Upper lobe of left lung (tissue), 6 donors: ENCODE data around the gene N4BP2. TPM values are rescaled to one million over a fixed set of nuclear protein-coding genes. Genes with fewer than 3 reads are reported as not detected.
"Not testable (repeated sequence)": the region's sequence is repeated elsewhere in the genome, so short reads cannot be mapped to it uniquely, and the experiment has no call there.

ENCODE experiments used
- ATAC-seq, 2 donors: fragments of 200-7000 bp; cut with Tn5 transposase; one replicate each; pipeline ENCODE4 v1.9.1; 2022; ENCODE audit warnings: mild to moderate bottlenecking in 2 of 2, moderate library complexity in 2 of 2; ENCODE audit not compliant: low FRiP score in 2 of 2
- DNase-seq, 2 donors: peaks; one replicate each; pipeline ENCODE4 v3.0.0-alpha.2; 2019 to 2020
- H3K27ac ChIP-seq, 4 donors: fragments of 200-600 bp; sonication (generic); one replicate each; pipeline ENCODE4 v1.5.1; 2016 to 2019
- H3K27me3 ChIP-seq, 4 donors: fragments of 200-600 bp; sonication (generic); one replicate each; pipeline ENCODE4 v1.5.1; 2017 to 2019
- H3K36me3 ChIP-seq, 4 donors: fragments of 200-600 bp; sonication (generic); one replicate each; pipeline ENCODE4 v1.5.1; 2016 to 2019
- H3K4me1 ChIP-seq, 4 donors: fragments of 200-600 bp; sonication (generic); one replicate each; pipeline ENCODE4 v1.5.1; 2018 to 2019
- H3K4me3 ChIP-seq, 4 donors: fragments of 200-600 bp; sonication (generic); one replicate each; pipeline ENCODE4 v1.5.1; 2017 to 2019; ENCODE audit warnings: mild to moderate bottlenecking in 2 of 4, moderate library complexity in 1 of 4
- H3K9me3 ChIP-seq, 4 donors: fragments of 200-600 bp; sonication (generic); one replicate each; pipeline ENCODE4 v1.5.1; 2018 to 2019
- CTCF ChIP-seq, 6 experiments: fragments of 450-650 bp in 4 of 6; fragments of 200-600 bp in 2 of 6; sonication (generic) in 2 of 6; IDR thresholded peaks; one replicate each; pipeline ENCODE4 v1.5.1; 2016 to 2019; ENCODE audit warnings: antibody characterized with exemption in 6 of 6
- EP300 ChIP-seq, 4 donors: sonication (generic); formaldehyde crosslinking; IDR thresholded peaks; one replicate each; pipeline ENCODE4 v1.5.1; 2017; ENCODE audit warnings: antibody characterized with exemption in 4 of 4, control low read depth in 2 of 4
- POLR2A ChIP-seq, 4 donors: fragments of 450-650 bp; IDR thresholded peaks; one replicate each; pipeline ENCODE4 v1.5.1; 2016 to 2017; ENCODE audit warnings: antibody characterized with exemption in 4 of 4, mild to moderate bottlenecking in 2 of 4
- POLR2AphosphoS5 ChIP-seq, 2 donors: sonication (generic); formaldehyde crosslinking; IDR thresholded peaks; one replicate each; pipeline ENCODE4 v1.5.1; 2017; ENCODE audit warnings: antibody characterized with exemption in 2 of 2
- WGBS, 2 donors: methylation state at CpG; one replicate each; pipeline ENCODE4 v1.1.5; 2017 to 2018; 5-methylcytosine and 5-hydroxymethylcytosine counted together
- total RNA-seq, 6 donors: library from RNA; depleted of rRNA in 4 of 6; stranded (reverse); fragments of >200 nt in 4 of 6; gene quantifications; one replicate each; pipeline versions ENCODE4 v1.1.0 to v1.2.1, GENCODE V29; 2016 to 2021
- donor health status: DM: no; HTN: no; CAD: no; lungs with moderate emphysema.
- donor health status: DM: no; HTN: yes; CAD: no; lungs with severe emphysema.

Gene N4BP2
- 10 to 100 TPM in 2 of 6 donors, 1 to 10 TPM in 4; 7.1 to 29.3 (median 9.1) TPM for total RNA-seq

DNA sequence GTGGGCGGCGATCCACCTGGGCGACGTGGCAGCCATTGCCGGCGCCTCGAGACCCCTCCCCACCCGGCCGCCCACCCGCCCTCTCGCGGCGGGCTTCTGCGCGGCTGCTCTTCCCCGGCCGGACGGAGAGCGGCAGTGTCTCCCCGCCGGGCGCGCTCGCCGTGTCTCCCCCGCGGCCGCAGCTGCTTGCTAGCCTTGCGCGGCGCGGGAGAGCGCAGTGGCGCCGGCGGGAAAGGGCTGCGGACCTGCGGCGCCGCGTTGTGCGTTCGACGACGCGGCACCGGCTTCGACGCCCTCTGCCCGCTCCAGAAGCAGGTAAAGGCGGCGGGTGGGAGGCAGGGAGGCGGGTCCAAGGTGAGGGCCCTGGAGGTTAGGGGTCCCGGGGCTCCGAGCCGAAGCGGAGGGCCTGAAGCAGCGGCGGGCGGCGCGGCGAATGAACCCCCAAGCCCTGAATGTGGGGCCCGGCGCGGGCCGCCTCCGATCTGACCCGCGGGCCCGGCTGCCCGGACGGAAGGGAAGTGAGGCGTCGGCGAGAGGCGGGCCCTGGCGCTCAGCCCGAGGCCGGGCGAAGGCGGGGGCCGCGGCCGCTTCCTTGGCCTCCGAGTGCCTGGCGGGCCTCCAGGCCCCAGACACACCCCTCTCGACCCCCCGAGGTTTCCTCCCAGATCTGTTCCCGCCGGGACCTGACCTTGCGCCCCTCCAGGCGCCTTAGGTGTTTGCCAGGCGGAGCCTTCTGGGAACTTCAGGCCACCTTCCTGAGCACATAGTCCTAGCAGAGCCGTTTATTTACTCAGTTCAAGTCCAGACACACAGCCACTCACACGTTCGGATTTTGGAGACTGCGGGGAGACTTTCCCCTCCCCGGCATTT is at the start of gene N4BP2:
N4BP2 (plus strand) TSS at position 135 of the 870 bp plus-strand sequence. CDS start 40,491 bp downstream, outside the sequence.
- no peaks in the 10 kb centered on the region for H3K27me3 ChIP-seq
- H3K27ac ChIP-seq: peak within 1 kb of the TSS; percentile 99 to 100 (median 100)
- H3K4me3 ChIP-seq: peak within 1 kb of the TSS; percentile 67 to 90 (median 84)
- H3K9me3 ChIP-seq: no peaks in the 10 kb centered on the region
- TF ChIP-seq POLR2A (IDR thresholded peaks at IDR 0.05) (peak; percentile 29 to 99 (median 92)), CTCF (IDR thresholded peaks at IDR 0.05) (peak; percentile 79 to 94 (median 85)), EP300 (IDR thresholded peaks at IDR 0.05) (peak in 2 of 4 donors; percentile 35 to 46), POLR2AphosphoS5 (IDR thresholded peaks at IDR 0.05) (peak; percentile 65 to 81)
- H3K4me1 ChIP-seq: peaks cover 18 to 33% (median 22%) of the 10 kb centered on the region in 4 donors
- 0% methylated on average over 5 to 11 of the region's 99 CpGs for WGBS, 2 donors
- peak; percentile 89 to 91 for ATAC-seq
- H3K36me3 ChIP-seq: no peaks in the 10 kb centered on the region
- DNase-seq: peak; percentile 91 to 98

- no peak for DNase-seq
- no peak for TF ChIP-seq CTCF (IDR thresholded peaks at IDR 0.05)
- no peak for TF ChIP-seq POLR2AphosphoS5 (IDR thresholded peaks at IDR 0.05)
- no peak for TF ChIP-seq POLR2A (IDR thresholded peaks at IDR 0.05)
- no peak for TF ChIP-seq EP300 (IDR thresholded peaks at IDR 0.05)
- no peaks in the 10 kb centered on the region for H3K27me3 ChIP-seq
- no peaks in the 10 kb centered on the region for H3K4me1 ChIP-seq
- no peaks in the 10 kb centered on the region for H3K9me3 ChIP-seq
- no peak overlapping the region for H3K27ac ChIP-seq
- H3K36me3 ChIP-seq: no peaks in the 10 kb centered on the region
- 83 to 91% methylated on average over 2 of the region's 2 CpGs for WGBS, 2 donors
- no peak for ATAC-seq
- H3K4me3 ChIP-seq: no peak overlapping the region
Observed at GRCh38 chr4:40016007-40016406, 40.6 kb upstream of the N4BP2 start.

GRCh38 chr4:40020221-40020620 is 36.4 kb upstream of the N4BP2 start:
- no peak overlapping the region for H3K4me3 ChIP-seq

DNA sequence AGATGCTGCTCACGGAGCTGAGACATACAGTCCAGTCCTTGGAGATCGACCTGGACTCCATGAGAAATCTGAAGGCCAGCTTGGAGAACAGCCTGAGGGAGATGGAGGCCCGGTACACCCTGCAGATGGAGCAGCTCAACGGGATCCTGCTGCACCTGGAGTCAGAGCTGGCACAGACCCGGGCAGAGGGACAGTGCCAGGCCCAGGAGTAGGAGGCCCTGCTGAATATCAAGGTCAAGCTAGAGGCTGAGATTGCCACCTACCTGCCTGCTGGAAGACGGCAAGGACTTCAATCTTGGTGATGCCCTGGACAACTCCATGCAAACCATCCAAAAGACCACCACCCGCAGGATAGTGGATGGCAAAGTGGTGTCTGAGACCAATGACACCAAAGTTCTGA is 35.5 kb upstream of the N4BP2 start:
- not testable (repeated sequence) for H3K36me3 ChIP-seq, H3K27ac ChIP-seq, DNase-seq, H3K4me1 ChIP-seq, H3K9me3 ChIP-seq, H3K4me3 ChIP-seq, ATAC-seq, H3K27me3 ChIP-seq
- 89% methylated on average over 3 to 6 of the region's 7 CpGs for WGBS, 2 donors

More at GRCh38 chr4:40020221-40020620, 36.4 kb upstream of the N4BP2 start:
- ATAC-seq: no peak
- no peaks in the 10 kb centered on the region for H3K36me3 ChIP-seq
- no peak overlapping the region for H3K27ac ChIP-seq
- TF ChIP-seq POLR2A (IDR thresholded peaks at IDR 0.05) (no peak), POLR2AphosphoS5 (IDR thresholded peaks at IDR 0.05) (no peak), EP300 (IDR thresholded peaks at IDR 0.05) (no peak), CTCF (IDR thresholded peaks at IDR 0.05) (no peak)
- DNase-seq: peak in 1 of 2 donors; percentile 64
- H3K9me3 ChIP-seq: no peaks in the 10 kb centered on the region
- H3K27me3 ChIP-seq: no peaks in the 10 kb centered on the region
- WGBS, 2 donors: 93% methylated on average over 6 to 15 of the region's 15 CpGs
- H3K4me1 ChIP-seq: no peaks in the 10 kb centered on the region

DNA sequence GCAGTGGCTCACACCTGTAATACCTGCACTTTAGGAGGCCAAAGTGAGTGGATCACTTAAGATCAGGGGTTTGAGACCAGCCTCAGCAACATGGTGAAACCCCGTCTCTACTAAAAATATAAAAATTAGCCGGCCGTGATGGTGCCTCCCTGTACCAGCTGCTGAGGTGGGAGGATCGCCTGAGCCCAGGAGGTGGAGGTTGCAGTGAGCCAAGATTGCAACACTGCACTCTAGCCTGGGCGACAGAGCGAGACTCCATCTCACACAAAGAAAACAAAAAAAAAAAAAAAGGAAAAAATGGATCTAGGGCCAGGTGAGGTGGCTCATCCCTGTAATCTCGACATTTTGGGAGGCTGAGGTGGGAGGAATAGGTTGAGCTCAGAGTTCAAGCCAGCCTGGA is 32.6 kb upstream of the N4BP2 start:
- ATAC-seq, DNase-seq, H3K4me1 ChIP-seq, H3K4me3 ChIP-seq, H3K36me3 ChIP-seq, H3K9me3 ChIP-seq, H3K27ac ChIP-seq, H3K27me3 ChIP-seq: not testable (repeated sequence)
- 87% methylated on average over 7 of the region's 7 CpGs; no CpG with 5 or more reads in 1 of the 2 donors for WGBS, 2 donors
